ENCODE measurements around the gene FAM168A. TPM values are rescaled to one million over a fixed set of nuclear protein-coding genes. Genes with fewer than 3 reads are reported as not detected.

Gene FAM168A
- total and polyA plus RNA-seq, 9 of the 15 experiments (the other 6 are each of a cell fraction or from before 2014, with no cell fraction given) = 0.44 to 7.2 (median 2.9) TPM

GRCh38 chr11:73393011-73393380 lies 204.9 kb downstream of the FAM168A start:
- in situ Hi-C loops (cut with MboI) = loop anchor here (5.0 kb wide), 2 partner anchors 41 to 86 kb away; partner anchors contain the start of gene ARHGEF17
- CTCF ChIA-PET (ENCODE audit: low intra/inter-chr PET ratio) = interaction anchor here (0.7 to 4.0 kb wide), 4 partner anchors 17 to 269 kb away, joined by 3 to 51 read pairs (median 6); partner anchors contain the start of gene RELT
- Histone ChIP-seq H3K4me2 (ENCODE audit: insufficient read depth, low read length) (no peak overlapping the region), H3K4me1 (replicated peaks in 1 of 2; ENCODE audit: control insufficient read depth in 2 of 2, insufficient read depth in 2 of 2, low read length in 2 of 2) (peaks cover 0 to 49% of the 10 kb centered on the region in 2 experiments; a peak in 3 of 5 replicates), H3K36me3 (ENCODE audit: control insufficient read depth, insufficient read depth, low read length) (peaks cover 80% of the 10 kb centered on the region; the same call in 2 of the 3 replicates), H3K9ac (ENCODE audit: insufficient read depth in 1 of 2, low read depth in 2 of 2, low read length in 2 of 2) (peak overlapping the region in 1 of 2 experiments; percentile 65; a peak in 2 of 4 replicates), H3K9me3 (replicated peaks; ENCODE audit: control insufficient read depth, insufficient read depth, low read depth, low read length) (no peaks in the 10 kb centered on the region), H3K27me3 (ENCODE audit: control insufficient read depth in 2 of 2, insufficient read depth in 2 of 2, low read length in 2 of 2) (no peaks in the 10 kb centered on the region), H3K27ac (ENCODE audit: extremely low read depth, low read depth, low read length) (peak overlapping the region; percentile 8; the same call in 2 of the 3 replicates), H3K9me1 (ENCODE audit: control insufficient read depth, insufficient read depth, low read length) (peaks cover 6% of the 10 kb centered on the region), H3K4me3 (no peak overlapping the region), H3K79me2 (ENCODE audit: control insufficient read depth, insufficient read depth, low read length) (peaks cover 5% of the 10 kb centered on the region), H4K20me1 (replicated peaks; ENCODE audit: control insufficient read depth, insufficient read depth, low read length) (peaks cover 24% of the 10 kb centered on the region; the same call in 1 of the 2 replicates), H2AFZ (ENCODE audit: low read depth, low read length) (no peak overlapping the region)
- 83% methylated on average over 6 of the region's 7 CpGs for WGBS (ENCODE audit: insufficient coverage, low coverage, missing lambda C conversion rate)
- DNase-seq (ENCODE audit: extremely low read depth in 1 of 4, low spot score in 3 of 4) (no peak), ATAC-seq (peak; percentile 4; the same call in 2 of the 3 replicates), FAIRE-seq (no peak)
- POLR2A ChIA-PET = interaction anchor here (0.5 to 1.5 kb wide), 8 partner anchors 11 to 560 kb away, joined by 3 to 7 read pairs (median 4); no protein-coding TSS in a partner anchor
- intact Hi-C loops (cut with micrococcal nuclease) = loop anchor here (1.0 to 2.0 kb wide), 2 partner anchors 16 to 42 kb away; partner anchors contain the start of gene RELT
- BruUV-seq (replicated peaks) = no TSS peak
- TF ChIP-seq DPF2 (IDR thresholded peaks at IDR 0.05) (no peak), NR2C1 (IDR thresholded peaks at IDR 0.05) (no peak), NR2C1 (tag; IDR thresholded peaks at IDR 0.05) (0 out of 2 replicates have a peak, but pooled peaks have one; percentile 2)
